ENCODE data around the gene USP32. TPM values are rescaled to one million over a fixed set of nuclear protein-coding genes. Genes with fewer than 3 reads are reported as not detected.
"Not testable (repeated sequence)": the region's sequence is repeated elsewhere in the genome, so short reads cannot be mapped to it uniquely, and the experiment has no call there.

USP32 gene
- total and polyA plus RNA-seq, 8 donors: 7.7 to 25.5 (median 15.8) TPM

DNA sequence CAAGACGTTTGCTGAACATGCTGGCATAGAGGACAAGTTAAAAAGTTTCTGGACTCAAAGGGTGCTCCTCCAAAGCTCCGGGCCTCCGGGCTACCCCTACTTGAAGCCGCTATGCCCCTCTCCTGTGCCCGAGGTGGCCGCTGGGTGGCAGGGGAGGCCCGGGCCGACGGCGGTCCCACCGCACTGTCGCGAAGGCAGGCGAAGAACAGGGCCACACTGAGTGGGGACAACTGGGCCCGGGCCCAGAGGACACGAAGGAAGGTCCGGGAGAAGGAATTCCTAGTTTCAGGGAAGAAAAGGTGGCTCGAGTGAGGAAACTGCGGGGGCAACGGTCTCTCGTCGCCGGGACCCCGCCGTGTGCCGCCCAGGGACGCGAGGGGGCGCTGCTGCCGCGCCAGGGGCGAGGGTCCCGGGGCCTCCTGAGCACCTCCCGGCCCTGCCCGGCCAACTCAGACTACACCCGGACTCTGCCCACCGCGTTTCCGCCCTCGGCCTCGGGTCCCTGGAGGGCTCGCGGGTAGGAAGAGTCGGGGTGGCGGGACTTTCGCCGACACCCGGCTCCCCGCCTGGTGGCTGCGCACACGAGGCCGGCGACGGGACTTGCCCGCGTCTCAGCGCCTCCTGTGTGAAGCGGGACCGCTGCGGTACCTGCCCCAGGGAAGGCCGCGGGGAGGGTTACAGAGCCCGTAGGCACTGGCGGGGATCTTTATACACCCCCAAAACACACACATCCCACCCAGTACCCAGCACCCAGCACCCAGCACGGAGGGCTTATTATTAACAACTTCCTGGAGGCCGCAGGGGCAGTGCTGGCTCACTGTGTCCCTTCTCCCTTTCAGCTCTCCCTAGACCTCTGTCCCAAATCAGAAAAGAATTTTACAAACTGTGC lies 29.6 kb upstream of the USP32 start:
- Histone ChIP-seq H3K36me3 (no peaks in the 10 kb centered on the region), H3K27ac (no peak overlapping the region), H3K9me3 (no peaks in the 10 kb centered on the region), H3K4me1 (no peaks in the 10 kb centered on the region), H3K4me3 (peak overlapping the region; percentile 23 to 62 (median 41)), H3K27me3 (no peaks in the 10 kb centered on the region)
- 5 to 7% methylated on average over 58 to 66 of the region's 66 CpGs for WGBS, 2 donors
- ATAC-seq: peak; percentile 96 to 99 (median 98)
- TF ChIP-seq, protein P1, sequence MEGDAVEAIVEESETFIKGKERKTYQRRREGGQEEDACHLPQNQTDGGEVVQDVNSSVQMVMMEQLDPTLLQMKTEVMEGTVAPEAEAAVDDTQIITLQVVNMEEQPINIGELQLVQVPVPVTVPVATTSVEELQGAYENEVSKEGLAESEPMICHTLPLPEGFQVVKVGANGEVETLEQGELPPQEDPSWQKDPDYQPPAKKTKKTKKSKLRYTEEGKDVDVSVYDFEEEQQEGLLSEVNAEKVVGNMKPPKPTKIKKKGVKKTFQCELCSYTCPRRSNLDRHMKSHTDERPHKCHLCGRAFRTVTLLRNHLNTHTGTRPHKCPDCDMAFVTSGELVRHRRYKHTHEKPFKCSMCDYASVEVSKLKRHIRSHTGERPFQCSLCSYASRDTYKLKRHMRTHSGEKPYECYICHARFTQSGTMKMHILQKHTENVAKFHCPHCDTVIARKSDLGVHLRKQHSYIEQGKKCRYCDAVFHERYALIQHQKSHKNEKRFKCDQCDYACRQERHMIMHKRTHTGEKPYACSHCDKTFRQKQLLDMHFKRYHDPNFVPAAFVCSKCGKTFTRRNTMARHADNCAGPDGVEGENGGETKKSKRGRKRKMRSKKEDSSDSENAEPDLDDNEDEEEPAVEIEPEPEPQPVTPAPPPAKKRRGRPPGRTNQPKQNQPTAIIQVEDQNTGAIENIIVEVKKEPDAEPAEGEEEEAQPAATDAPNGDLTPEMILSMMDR (IDR thresholded peaks at IDR 0.05): peak; percentile 70 to 95 (median 86)
- no peak for FAIRE-seq
- peak; percentile 54 to 88 (median 70) for DNase-seq
- intact Hi-C loops (cut with DNase I): loop anchor here in 1 of 3 donors (10.0 kb wide), 1 partner anchor 287 kb away; no protein-coding TSS in a partner anchor

DNA sequence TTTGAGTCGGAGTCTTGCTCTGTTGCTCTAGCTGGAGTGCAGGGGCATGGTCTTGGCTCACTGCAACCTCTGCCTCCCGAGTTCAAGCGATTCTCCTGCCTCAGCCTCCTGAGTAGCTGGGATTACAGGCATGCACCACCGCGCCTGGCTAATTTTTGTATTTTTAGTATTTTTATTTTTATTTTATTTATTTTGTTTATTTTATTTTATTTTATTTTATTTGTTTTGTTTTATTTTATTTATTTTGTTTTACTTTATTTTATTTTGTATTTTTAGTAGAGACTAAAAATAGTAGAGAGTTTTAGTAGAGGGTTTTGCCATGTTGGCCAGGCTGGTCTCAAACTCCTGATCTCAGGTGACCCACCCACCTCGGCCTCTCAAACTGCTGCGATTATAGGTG lies 27.9 kb upstream of the USP32 start:
- intact Hi-C loops (cut with DNase I): loop anchor here in 1 of 3 donors (10.0 kb wide), 1 partner anchor 285 kb away; no protein-coding TSS in a partner anchor
- 86 to 87% methylated on average over 7 of the region's 7 CpGs for WGBS, 2 donors

DNA sequence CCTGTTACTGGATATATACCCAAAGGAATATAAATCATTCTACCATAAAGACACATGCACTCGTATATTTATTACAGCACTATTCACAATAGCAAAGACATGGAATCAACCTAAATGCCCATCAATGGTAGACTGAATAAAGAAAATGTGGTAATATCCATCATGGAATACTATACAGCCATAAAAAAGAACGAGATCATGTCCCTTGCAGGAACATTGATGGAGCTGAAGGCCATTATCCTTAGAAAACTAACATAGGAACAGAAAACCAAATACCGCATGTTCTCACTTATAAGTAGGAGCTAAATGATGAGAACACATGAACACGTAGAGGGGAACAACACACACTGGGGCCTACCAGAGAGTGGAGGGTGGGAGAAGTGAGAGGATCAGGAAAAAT lies 27.1 kb upstream of the USP32 start:
- intact Hi-C loops (cut with DNase I); H3K4me3 ChIP-seq; ATAC-seq; H3K27ac ChIP-seq; DNase-seq; H3K27me3 ChIP-seq; H3K9me3 ChIP-seq; FAIRE-seq; H3K4me1 ChIP-seq; H3K36me3 ChIP-seq: not testable (repeated sequence)
- 78 to 90% methylated on average over 4 of the region's 4 CpGs for WGBS, 2 donors

More for the DNA sequence above, 27.9 kb upstream of the USP32 start:
- not testable (repeated sequence) for H3K4me1 ChIP-seq, DNase-seq, H3K9me3 ChIP-seq, H3K36me3 ChIP-seq, H3K27me3 ChIP-seq, H3K27ac ChIP-seq, H3K4me3 ChIP-seq, FAIRE-seq, ATAC-seq

DNA sequence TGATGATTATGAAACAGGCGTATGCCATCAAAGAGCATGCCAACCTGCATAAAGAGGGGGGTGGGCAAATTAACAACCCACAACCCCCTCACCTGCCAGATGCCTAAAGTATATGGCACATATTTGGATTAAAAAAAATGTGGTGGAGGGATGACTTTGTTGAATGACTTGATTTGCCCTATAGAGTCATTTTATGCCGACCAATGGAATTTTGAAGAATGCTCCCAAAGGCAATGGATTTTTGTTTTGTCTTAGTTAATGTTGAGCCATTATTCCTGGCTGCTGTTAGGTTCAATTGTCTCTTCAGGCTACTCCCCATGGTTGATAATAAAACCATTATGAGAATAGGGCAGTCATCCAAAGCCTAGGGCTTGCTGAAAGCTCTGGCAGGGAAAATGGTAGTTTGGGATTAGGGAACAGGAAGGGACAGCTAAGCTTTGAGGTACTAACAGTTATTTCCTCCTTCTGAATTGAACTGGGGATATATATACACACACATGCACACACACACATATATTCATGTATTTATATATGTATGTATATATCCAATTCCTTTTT lies 24.5 kb upstream of the USP32 start:
- Histone ChIP-seq H3K4me1 (no peaks in the 10 kb centered on the region), H3K4me3 (no peak overlapping the region), H3K27me3 (no peaks in the 10 kb centered on the region), H3K9me3 (no peaks in the 10 kb centered on the region), H3K36me3 (no peaks in the 10 kb centered on the region), H3K27ac (no peak overlapping the region)
- no peak for FAIRE-seq
- 67 to 79% methylated on average over 2 of the region's 2 CpGs for WGBS, 2 donors
- no peak for ATAC-seq
- TF ChIP-seq, protein P1 (IDR thresholded peaks at IDR 0.05): no peak
- DNase-seq: no peak
- intact Hi-C loops (cut with DNase I): no loop called here

DNA sequence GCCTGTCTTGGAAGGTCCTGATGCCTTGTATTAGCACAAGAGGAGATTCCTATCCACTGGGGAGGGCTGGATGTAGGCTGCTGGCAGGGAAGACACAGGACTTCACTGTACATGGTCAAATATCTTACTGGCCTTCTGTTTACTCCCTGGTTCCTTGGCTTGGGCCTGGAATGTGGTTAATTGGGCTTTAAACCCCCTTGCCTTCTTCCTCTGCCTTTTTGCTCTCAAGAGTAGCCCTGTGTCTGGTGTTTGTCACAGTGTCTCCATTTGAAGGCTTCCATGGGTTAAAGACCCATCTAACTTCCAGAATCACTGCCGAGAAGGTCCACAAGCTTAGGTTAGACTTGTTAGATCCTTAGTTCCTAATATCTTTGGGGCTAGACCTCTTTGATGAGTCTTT lies 23.2 kb upstream of the USP32 start:
- FAIRE-seq (no peak), DNase-seq (no peak), ATAC-seq (no peak)
- TF ChIP-seq, protein P1 (IDR thresholded peaks at IDR 0.05): no peak
- intact Hi-C loops (cut with DNase I): no loop called here
- Histone ChIP-seq H3K4me1 (no peaks in the 10 kb centered on the region), H3K36me3 (no peaks in the 10 kb centered on the region), H3K4me3 (no peak overlapping the region), H3K9me3 (no peaks in the 10 kb centered on the region), H3K27me3 (no peaks in the 10 kb centered on the region), H3K27ac (no peak overlapping the region)
- WGBS, 2 donors: 88 to 96% methylated on average over 1 of the region's 1 CpG
